ENCODE results near the gene SLC16A7. TPM values are rescaled to one million over a fixed set of nuclear protein-coding genes. Genes with fewer than 3 reads are reported as not detected.
A peak's percentile ranks its signal among the peaks of the same experiment; 100 is the strongest.

Gene SLC16A7
- total RNA-seq, 3 donors from 2014 or later (not counting 1 experiment from before 2014, with no cell fraction given), result 42.4 to 46.9 (median 43.2) TPM

GRCh38 chr12:59660921-59661597, 65.2 kb downstream of the SLC16A7 start:
- H3K36me3 ChIP-seq (ENCODE audit: control insufficient read depth, insufficient read depth, low read length), result peaks cover 4% of the 10 kb centered on the region
- H3K27ac ChIP-seq (ENCODE audit: low read length), result no peak overlapping the region
- peak overlapping the region in 1 of 2 donors; percentile 19 for H3K27ac Mint-ChIP-seq
- H3K9me3 Mint-ChIP-seq, result no peaks in the 10 kb centered on the region
- no peaks in the 10 kb centered on the region for H3K4me1 ChIP-seq (ENCODE audit: control insufficient read depth, insufficient read depth, low read length)
- WGBS (ENCODE audit: insufficient coverage), result 100% methylated on average over 1 of the region's 2 CpGs
- DNase-seq (no peak), ATAC-seq (no peak)
- intact Hi-C loops (cut with micrococcal nuclease), result no loop called here
- H3K27me3 ChIP-seq (ENCODE audit: control insufficient read depth, insufficient read depth, low read length), result no peaks in the 10 kb centered on the region
- no peak for TF ChIP-seq CTCF (IDR thresholded peaks at IDR 0.05)
- H3K36me3 Mint-ChIP-seq, result no peaks in the 10 kb centered on the region
- no peak overlapping the region for H3K4me3 ChIP-seq (ENCODE audit: low read length)
- no peaks in the 10 kb centered on the region for H3K27me3 Mint-ChIP-seq (ENCODE audit: low read depth in 2 of 2)
- peaks cover 29 to 48% of the 10 kb centered on the region in 2 donors for H3K4me1 Mint-ChIP-seq
- H3K9me3 ChIP-seq (ENCODE audit: control insufficient read depth, insufficient read depth, low read length), result no peaks in the 10 kb centered on the region
- no peak overlapping the region for H3K4me3 Mint-ChIP-seq

DNA sequence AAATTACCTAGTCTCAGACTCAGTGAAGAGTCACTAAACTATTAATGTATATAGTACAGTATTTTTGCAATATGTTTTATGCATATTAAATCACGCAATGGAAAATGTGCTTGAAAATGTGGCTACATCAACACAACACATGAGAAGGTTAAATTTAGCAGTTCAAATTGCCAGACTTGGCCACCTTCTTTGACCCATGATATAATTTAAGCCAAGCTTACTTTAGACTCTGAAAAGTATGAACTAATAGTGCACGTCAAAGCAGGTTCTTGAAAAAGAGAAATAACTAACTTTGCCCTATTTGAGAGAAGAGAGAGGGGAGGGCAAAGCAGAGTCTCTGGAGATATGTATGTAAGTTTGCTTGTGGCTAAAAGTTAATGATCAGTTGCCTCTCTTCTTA, 68.7 kb downstream of the SLC16A7 start:
- no peaks in the 10 kb centered on the region for H3K36me3 ChIP-seq (ENCODE audit: control insufficient read depth, insufficient read depth, low read length)
- no peak for TF ChIP-seq CTCF (IDR thresholded peaks at IDR 0.05)
- intact Hi-C loops (cut with micrococcal nuclease), result no loop called here
- H3K27me3 ChIP-seq (ENCODE audit: control insufficient read depth, insufficient read depth, low read length), result no peaks in the 10 kb centered on the region
- H3K4me1 ChIP-seq (ENCODE audit: control insufficient read depth, insufficient read depth, low read length), result no peaks in the 10 kb centered on the region
- H3K27me3 Mint-ChIP-seq (ENCODE audit: low read depth in 2 of 2), result no peaks in the 10 kb centered on the region
- DNase-seq (no peak), ATAC-seq (no peak)
- peaks cover 3% of the 10 kb centered on the region for H3K9me3 ChIP-seq (ENCODE audit: control insufficient read depth, insufficient read depth, low read length)
- H3K27ac Mint-ChIP-seq, result no peak overlapping the region
- no peak overlapping the region for H3K4me3 Mint-ChIP-seq
- no peaks in the 10 kb centered on the region for H3K36me3 Mint-ChIP-seq
- no peak overlapping the region for H3K27ac ChIP-seq (ENCODE audit: low read length)
- WGBS (ENCODE audit: insufficient coverage), result 95% methylated on average over 2 of the region's 2 CpGs
- peaks cover 47 to 60% of the 10 kb centered on the region in 2 donors for H3K4me1 Mint-ChIP-seq
- H3K4me3 ChIP-seq (ENCODE audit: low read length), result no peak overlapping the region
- H3K9me3 Mint-ChIP-seq, result no peaks in the 10 kb centered on the region

- no peak for TF ChIP-seq CTCF (IDR thresholded peaks at IDR 0.05)
- no peak overlapping the region for H3K4me3 Mint-ChIP-seq
- no peak for ATAC-seq
- H3K27me3 ChIP-seq (ENCODE audit: control insufficient read depth, insufficient read depth, low read length), result no peaks in the 10 kb centered on the region
- H3K9me3 Mint-ChIP-seq, result no peaks in the 10 kb centered on the region
- no peak overlapping the region for H3K4me3 ChIP-seq (ENCODE audit: low read length)
- no peak for DNase-seq
- H3K36me3 ChIP-seq (ENCODE audit: control insufficient read depth, insufficient read depth, low read length), result no peaks in the 10 kb centered on the region
- no peak overlapping the region for H3K27ac Mint-ChIP-seq
- no peaks in the 10 kb centered on the region for H3K27me3 Mint-ChIP-seq (ENCODE audit: low read depth in 2 of 2)
- no CpG with 5 or more reads among the region's 2 CpGs for WGBS (ENCODE audit: insufficient coverage)
- peaks cover 3% of the 10 kb centered on the region for H3K9me3 ChIP-seq (ENCODE audit: control insufficient read depth, insufficient read depth, low read length)
- H3K27ac ChIP-seq (ENCODE audit: low read length), result no peak overlapping the region
- no peaks in the 10 kb centered on the region for H3K4me1 ChIP-seq (ENCODE audit: control insufficient read depth, insufficient read depth, low read length)
- H3K4me1 Mint-ChIP-seq, result peaks cover 54 to 59% of the 10 kb centered on the region in 2 donors
- intact Hi-C loops (cut with micrococcal nuclease), result no loop called here
- H3K36me3 Mint-ChIP-seq, result no peaks in the 10 kb centered on the region
These were observed 69.9 kb downstream of the SLC16A7 start for GRCh38 chr12:59665701-59666100.

DNA sequence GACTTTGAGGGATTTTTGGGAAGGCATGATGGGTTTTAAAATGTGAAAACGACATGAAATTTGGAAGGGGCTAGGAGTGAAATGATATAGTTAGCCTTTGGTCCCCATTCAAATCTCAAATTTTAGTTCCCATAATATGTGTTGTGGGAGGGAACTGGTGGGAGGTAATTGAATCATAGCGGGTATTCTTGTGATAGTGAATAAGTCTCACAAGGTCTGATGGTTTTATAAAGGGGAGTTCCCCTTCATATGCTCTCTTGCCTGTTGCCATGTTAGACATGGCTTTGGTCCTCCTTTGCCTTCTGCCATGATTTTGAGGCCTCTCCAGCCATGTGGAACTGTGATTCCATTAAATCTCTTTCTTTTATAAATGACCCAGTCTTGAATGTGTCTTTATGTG, 72.8 kb downstream of the SLC16A7 start:
- peak overlapping the region; percentile 20 to 27 for H3K27ac Mint-ChIP-seq
- intact Hi-C loops (cut with micrococcal nuclease), result no loop called here
- no peaks in the 10 kb centered on the region for H3K9me3 Mint-ChIP-seq
- Histone ChIP-seq H3K36me3 (ENCODE audit: control insufficient read depth, insufficient read depth, low read length) (no peaks in the 10 kb centered on the region), H3K27me3 (ENCODE audit: control insufficient read depth, insufficient read depth, low read length) (no peaks in the 10 kb centered on the region), H3K27ac (ENCODE audit: low read length) (no peak overlapping the region), H3K4me3 (ENCODE audit: low read length) (no peak overlapping the region), H3K9me3 (ENCODE audit: control insufficient read depth, insufficient read depth, low read length) (peaks cover 3% of the 10 kb centered on the region), H3K4me1 (ENCODE audit: control insufficient read depth, insufficient read depth, low read length) (no peaks in the 10 kb centered on the region)
- H3K27me3 Mint-ChIP-seq (ENCODE audit: low read depth in 2 of 2), result no peaks in the 10 kb centered on the region
- H3K36me3 Mint-ChIP-seq, result no peaks in the 10 kb centered on the region
- no peak for TF ChIP-seq CTCF (IDR thresholded peaks at IDR 0.05)
- ATAC-seq (no peak), DNase-seq (no peak)
- peaks cover 41 to 55% of the 10 kb centered on the region in 2 donors for H3K4me1 Mint-ChIP-seq
- WGBS (ENCODE audit: insufficient coverage), result 73% methylated on average over 2 of the region's 2 CpGs
- no peak overlapping the region for H3K4me3 Mint-ChIP-seq

Measured in natural killer cell (primary cell).